HPDE6-E6E7 (cell line): ENCODE measurements around the gene MAPKAP1.
"Not testable (repeated sequence)": the region's sequence is repeated elsewhere in the genome, so short reads cannot be mapped to it uniquely, and the experiment has no call there.

Experiments used
- DNase-seq: peaks from one replicate; pipeline ENCODE4 v3.0.0; 2011; ENCODE audit warnings: missing footprints; ENCODE audit errors: extremely low spot score

MAPKAP1 gene

DNA sequence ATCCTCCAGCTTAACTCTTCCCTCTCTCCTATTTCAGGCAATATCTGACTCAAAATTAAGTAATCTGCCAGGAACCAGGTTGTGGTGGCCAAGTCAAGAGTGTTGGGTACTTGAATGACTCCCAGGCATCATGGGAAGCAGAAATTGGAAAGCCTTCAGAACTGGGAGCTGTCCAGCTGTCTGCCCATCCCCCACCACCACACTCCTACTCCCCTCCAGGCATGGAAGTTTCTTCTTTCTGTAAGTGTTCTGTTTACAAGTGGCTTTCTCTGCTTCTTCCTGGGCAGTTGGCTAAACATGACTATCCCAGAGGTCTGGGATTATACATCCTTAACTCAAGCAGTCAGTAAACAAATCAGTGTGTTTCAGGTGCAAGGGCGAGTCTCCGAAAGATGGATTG lies 25.6 kb upstream of the MAPKAP1 start:
- no peak for DNase-seq

DNA sequence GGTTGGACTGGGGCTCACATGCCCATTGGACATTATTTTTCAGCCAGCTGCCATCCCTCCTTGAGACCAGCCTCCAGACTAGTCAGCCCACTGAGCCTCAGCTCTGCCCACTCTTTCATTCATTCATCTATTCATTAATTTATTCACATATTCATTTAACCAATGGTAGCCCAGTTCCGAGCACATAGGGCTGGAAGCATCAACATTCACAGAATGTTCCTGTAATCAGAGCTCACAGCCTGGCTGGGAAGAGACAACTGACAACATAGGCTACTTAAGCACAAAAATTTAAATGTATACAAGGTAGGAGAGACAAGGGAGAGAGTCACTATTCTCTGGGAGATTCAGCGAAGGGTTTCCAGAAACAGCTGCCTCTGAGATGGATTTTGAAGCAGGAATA lies 23.2 kb upstream of the MAPKAP1 start:
- DNase-seq = no peak

- DNase-seq = no peak
Observed at GRCh38 chr9:125726456-125727132, 19.6 kb upstream of the MAPKAP1 start.

- no peak for DNase-seq
Observed at GRCh38 chr9:125707472-125707804, 430 bp upstream of the MAPKAP1 start.

DNA sequence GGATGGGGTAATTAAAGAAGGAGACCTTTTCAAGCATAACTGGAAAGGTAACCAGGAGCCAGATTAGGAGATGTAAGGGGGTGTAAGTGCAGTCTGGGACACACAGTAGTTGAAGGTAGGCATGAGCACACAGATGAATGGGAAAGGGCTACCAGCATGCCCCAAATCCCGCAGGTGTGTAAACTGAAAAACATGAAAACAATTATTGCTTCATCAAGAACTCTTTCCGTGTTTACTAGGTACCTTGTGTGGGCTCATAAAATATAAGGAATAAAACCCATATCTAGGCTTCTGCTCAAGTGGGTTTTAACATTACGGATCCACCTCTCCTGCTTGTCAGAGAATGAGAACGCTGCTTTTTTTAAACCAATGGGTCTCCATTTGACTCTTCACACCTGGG lies 1.1 kb downstream of the MAPKAP1 start:
- no peak for DNase-seq

GRCh38 chr9:125703662-125704061 lies 3.3 kb downstream of the MAPKAP1 start:
- no peak for DNase-seq

- peak; percentile 83 for DNase-seq
Observed at GRCh38 chr9:125701351-125701750, 5.7 kb downstream of the MAPKAP1 start.

- DNase-seq = no peak
Observed at GRCh38 chr9:125700791-125701190, 6.2 kb downstream of the MAPKAP1 start.

DNA sequence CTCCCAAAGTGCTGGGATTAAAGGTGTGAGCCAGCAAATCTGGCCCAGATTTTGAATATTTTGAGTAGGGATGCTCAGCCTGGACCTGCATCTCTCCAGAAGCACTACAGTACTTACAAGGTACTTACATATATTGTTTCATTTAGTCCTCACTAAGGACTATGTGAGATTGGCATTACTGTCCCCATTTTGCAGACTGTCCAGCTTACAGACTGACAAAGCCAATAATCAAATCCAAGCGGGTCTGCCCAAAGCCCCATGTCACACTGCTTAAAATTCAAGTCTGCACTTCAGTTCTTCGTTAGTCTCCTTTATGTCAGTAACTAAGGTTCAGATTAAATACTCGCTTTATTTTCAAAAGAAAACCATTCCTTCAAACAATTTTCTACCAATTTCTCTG lies 7.1 kb downstream of the MAPKAP1 start:
- no peak for DNase-seq

DNA sequence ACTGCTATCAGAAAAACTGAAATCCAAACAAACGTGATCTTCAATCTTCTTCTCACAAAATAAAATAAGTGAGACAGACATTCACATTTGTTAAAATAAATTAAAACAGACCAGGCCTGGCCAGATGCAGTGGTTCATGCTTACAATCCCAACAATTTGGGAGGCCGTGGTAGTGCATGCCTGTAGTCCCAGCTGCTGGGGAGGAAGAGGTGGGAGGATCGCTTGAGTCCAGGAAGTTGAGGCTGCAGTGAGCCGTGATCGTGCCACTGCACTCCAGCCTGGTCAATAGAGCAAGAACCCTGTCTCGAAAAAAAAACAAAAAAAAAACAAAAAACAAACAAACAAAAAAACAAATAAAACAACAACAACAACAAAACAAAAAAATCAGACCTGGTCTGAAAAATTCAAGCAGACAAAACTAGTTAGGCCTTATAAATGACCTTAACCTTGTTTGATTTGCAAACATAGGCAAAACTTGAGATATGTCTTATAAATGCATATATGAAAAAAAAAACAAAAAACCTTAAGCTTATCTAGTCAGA lies 10.8 kb downstream of the MAPKAP1 start:
- no peak for DNase-seq

GRCh38 chr9:125695548-125695947 lies 11.5 kb downstream of the MAPKAP1 start:
- not testable (repeated sequence) for DNase-seq

- no peak for DNase-seq
Observed at GRCh38 chr9:125694478-125694877, 12.5 kb downstream of the MAPKAP1 start.

DNA sequence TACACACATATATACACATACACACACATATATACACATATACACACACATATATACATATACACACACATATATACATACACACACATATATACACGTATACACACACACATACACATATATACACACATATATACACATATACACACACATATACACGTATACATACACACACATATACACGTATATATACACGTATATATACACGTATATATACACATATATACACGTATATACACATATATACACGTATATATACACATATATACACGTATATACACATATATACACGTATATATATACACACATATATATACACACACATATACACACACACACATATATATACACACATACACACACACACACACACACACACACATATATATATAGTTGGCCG lies 13.5 kb downstream of the MAPKAP1 start:
- DNase-seq = not testable (repeated sequence)

GRCh38 chr9:125691869-125692268 lies 15.1 kb downstream of the MAPKAP1 start:
- no peak for DNase-seq

GRCh38 chr9:125690679-125691078 lies 16.3 kb downstream of the MAPKAP1 start:
- no peak for DNase-seq

GRCh38 chr9:125687163-125687863 lies 19.7 kb downstream of the MAPKAP1 start:
- DNase-seq = no peak

DNA sequence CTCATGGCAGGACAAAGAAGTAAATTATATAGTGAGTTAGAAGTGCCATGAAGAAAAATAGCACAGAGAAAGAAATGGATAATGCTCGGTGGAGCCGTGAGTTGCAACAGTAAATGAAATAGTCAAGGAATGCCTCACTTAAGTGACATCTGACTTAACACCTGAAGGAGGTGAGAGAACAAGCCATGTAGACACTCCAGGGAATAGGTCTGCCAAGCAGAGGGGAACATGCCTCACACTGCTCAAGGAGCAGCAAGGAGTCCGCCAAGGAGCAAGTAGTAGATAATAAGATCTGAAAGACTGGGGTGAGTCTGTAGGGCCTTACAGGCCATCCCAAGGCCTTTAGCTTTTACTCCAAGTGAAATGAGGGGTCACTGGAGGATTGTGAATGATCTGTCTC lies 21.8 kb downstream of the MAPKAP1 start:
- no peak for DNase-seq

GRCh38 chr9:125683486-125683885 lies 23.5 kb downstream of the MAPKAP1 start:
- peak; percentile 8 for DNase-seq

GRCh38 chr9:125682340-125682739 lies 24.7 kb downstream of the MAPKAP1 start:
- no peak for DNase-seq

GRCh38 chr9:125681657-125682056 lies 25.4 kb downstream of the MAPKAP1 start:
- no peak for DNase-seq

- no peak for DNase-seq
Observed at GRCh38 chr9:125681086-125681622, 25.9 kb downstream of the MAPKAP1 start.

DNA sequence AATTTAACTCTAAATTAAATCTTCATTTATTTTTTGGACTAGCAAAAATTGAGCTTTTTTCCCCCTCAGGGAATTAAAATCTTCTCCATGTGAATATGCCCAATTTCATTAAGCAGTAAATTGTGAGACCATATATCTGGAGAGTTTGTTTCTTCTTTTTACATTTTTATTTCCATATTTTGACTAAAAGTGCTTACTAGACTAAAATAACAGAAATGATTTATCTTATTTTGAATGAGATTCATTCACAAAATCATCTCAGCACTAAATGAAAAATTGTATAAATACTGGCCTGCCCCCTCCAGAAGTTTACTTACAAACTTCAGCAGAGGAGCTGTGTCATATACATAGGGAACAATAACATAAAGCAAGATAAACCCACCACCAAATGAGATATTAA lies 26.6 kb downstream of the MAPKAP1 start:
- DNase-seq = no peak

- peak; percentile 3 for DNase-seq
Observed at GRCh38 chr9:125679597-125680189, 27.3 kb downstream of the MAPKAP1 start.
